Thoracic aorta (tissue), 2 donors: Measurements from ENCODE around the gene GALNT2. TPM values are rescaled to one million over a fixed set of nuclear protein-coding genes. Genes with fewer than 3 reads are reported as not detected.

Experiments
- ATAC-seq: fragments of 150-250 bp; one replicate; pipeline ENCODE4 v1.8.0; 2017; ENCODE audit warnings: low read depth; ENCODE audit not compliant: insufficient number of reproducible peaks, low FRiP score
- DNase-seq: peaks from one replicate; pipeline ENCODE4 v3.0.0-alpha.2; 2020; ENCODE audit warnings: low spot score
- H3K27ac ChIP-seq, 2 donors: fragments of 200-600 bp; sonication (generic); 1 replicate in 1 of 2; 2 replicates in 1 of 2; pipeline ENCODE4 v1.5.1; 2016; ENCODE audit warnings: mild to moderate bottlenecking in 2 of 2, moderate library complexity in 2 of 2
- H3K27me3 ChIP-seq: fragments of 200-600 bp; sonication (generic); replicated peaks from 2 replicates; pipeline ENCODE4 v1.6.0; 2016; ENCODE audit warnings: mild to moderate bottlenecking; ENCODE audit not compliant: insufficient read depth
- H3K36me3 ChIP-seq: fragments of 200-600 bp; sonication (generic); one replicate; pipeline ENCODE4 v1.5.1; 2016
- H3K4me1 ChIP-seq, 2 donors: fragments of 200-600 bp; sonication (generic); 1 replicate in 1 of 2; 2 replicates in 1 of 2; pipeline versions ENCODE4 v1.5.1 to v1.6.0; 2016; ENCODE audit warnings: low read depth in 2 of 2, mild to moderate bottlenecking in 1 of 2; ENCODE audit not compliant: control insufficient read depth in 1 of 2
- H3K4me3 ChIP-seq: fragments of 200-600 bp; sonication (generic); 2 replicates; pipeline ENCODE4 v1.5.1; 2016; ENCODE audit warnings: mild to moderate bottlenecking
- H3K9me3 ChIP-seq: fragments of 200-600 bp; sonication (generic); 2 replicates; pipeline ENCODE4 v1.5.1; 2016
- total RNA-seq, 2 donors: library from RNA; depleted of rRNA; stranded (reverse); fragments of >200 nt; gene quantifications; one replicate each; pipeline versions ENCODE4 v1.1.0 to v1.2.3, GENCODE V29; 2016
- TF ChIP-seq, protein P1 (sequence below): fragments of 200-600 bp; sonication (generic); IDR thresholded peaks from one replicate; pipeline ENCODE4 v1.5.1; 2019; ENCODE audit warnings: antibody characterized with exemption

GALNT2 gene
- total RNA-seq, 2 donors from 2014 or later: 113 to 148 TPM

DNA sequence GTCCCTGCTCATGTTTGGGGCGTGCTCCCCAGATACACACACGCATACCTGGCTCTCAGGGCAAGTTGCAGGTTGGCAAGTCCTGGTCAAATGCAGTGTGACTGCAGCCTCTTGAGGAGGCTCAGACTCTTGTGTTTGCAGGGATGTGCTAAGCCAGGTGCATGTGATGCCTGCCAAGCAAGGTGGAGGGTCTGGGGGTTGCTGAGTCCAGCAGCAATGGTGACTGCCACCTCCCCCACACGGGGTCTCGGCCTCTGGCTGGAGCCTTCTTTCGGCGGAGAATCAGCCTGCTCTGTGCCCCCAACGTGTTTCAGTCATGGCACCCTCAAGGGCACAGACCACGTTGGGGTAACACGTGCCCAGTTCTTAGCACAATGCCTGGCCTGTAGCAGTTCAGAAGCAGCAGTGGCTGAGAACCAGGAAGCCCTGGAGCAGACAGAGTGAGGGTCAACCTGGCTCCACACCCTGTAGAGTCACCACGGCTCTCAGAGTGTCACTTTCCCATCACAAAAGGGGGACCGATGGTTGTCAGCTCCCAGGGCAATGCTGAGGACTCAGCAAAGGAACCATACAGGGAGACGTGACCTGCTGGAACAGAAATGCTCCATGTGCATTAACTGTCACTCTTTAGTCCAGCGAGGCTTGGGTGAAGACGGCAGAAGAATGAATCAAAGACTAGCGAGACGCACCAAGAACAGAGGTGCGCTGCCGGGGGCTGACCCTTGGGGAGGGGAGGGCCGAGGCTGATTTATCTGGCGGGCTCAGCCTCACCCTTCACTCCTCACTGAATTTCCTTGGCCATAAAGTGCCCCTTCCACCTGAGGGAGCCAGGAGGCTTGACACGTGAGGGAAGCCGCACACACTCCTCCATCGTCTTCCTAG is 250.1 kb downstream of the GALNT2 start:
- TF ChIP-seq, protein P1, sequence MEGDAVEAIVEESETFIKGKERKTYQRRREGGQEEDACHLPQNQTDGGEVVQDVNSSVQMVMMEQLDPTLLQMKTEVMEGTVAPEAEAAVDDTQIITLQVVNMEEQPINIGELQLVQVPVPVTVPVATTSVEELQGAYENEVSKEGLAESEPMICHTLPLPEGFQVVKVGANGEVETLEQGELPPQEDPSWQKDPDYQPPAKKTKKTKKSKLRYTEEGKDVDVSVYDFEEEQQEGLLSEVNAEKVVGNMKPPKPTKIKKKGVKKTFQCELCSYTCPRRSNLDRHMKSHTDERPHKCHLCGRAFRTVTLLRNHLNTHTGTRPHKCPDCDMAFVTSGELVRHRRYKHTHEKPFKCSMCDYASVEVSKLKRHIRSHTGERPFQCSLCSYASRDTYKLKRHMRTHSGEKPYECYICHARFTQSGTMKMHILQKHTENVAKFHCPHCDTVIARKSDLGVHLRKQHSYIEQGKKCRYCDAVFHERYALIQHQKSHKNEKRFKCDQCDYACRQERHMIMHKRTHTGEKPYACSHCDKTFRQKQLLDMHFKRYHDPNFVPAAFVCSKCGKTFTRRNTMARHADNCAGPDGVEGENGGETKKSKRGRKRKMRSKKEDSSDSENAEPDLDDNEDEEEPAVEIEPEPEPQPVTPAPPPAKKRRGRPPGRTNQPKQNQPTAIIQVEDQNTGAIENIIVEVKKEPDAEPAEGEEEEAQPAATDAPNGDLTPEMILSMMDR: no peak
- Histone ChIP-seq H3K27me3 (no peaks in the 10 kb centered on the region), H3K36me3 (no peaks in the 10 kb centered on the region), H3K9me3 (no peaks in the 10 kb centered on the region), H3K27ac (no peak overlapping the region), H3K4me3 (no peak overlapping the region), H3K4me1 (no peaks in the 10 kb centered on the region)
- DNase-seq (no peak), ATAC-seq (no peak)

DNA sequence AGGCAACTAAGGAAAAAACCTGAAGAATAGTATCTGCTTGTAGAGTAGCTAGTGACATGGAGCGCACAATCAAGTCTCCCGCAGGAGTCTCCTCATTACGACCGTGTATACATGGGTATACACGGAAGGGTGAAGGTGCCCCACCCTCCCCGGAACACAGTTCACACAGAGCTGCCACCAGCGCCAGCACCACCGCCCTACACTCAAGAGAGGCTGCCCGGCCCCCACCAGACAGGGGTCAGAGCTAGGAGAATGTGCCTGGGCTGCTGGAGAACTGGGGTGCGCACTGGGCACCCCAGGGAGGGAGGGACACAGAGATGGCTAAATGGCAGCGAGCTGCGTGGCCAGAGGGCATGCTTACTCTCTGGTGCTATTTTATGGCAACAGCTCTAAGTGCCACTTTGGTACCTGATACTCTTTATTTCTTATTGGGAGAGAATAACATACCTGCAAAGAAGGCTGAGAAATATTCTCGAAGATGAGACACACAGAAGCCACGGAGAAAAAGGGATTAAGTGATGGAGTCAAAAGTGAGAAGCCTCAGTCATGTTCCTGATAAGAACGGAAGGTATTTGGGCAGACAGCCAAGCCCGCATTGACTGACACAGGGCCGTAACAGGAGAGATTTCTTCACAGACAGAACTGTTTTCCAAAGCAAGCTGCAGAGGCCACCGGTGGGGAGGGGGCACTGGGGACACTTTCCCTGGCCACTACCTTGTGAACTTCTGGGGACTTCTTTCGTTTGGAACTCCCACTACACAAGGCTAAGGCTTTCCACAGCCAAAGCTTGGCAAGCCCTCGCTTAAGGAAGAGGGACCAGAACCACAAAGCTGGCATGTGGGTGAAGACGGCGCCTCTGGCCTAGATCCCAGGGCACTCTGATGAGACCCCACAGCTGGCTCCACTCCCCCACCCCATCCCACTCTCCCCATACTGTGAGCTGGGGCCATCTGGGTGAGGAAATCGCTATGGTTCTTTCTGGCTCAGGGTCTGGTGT is 251.1 kb downstream of the GALNT2 start:
- ATAC-seq: no peak

DNA sequence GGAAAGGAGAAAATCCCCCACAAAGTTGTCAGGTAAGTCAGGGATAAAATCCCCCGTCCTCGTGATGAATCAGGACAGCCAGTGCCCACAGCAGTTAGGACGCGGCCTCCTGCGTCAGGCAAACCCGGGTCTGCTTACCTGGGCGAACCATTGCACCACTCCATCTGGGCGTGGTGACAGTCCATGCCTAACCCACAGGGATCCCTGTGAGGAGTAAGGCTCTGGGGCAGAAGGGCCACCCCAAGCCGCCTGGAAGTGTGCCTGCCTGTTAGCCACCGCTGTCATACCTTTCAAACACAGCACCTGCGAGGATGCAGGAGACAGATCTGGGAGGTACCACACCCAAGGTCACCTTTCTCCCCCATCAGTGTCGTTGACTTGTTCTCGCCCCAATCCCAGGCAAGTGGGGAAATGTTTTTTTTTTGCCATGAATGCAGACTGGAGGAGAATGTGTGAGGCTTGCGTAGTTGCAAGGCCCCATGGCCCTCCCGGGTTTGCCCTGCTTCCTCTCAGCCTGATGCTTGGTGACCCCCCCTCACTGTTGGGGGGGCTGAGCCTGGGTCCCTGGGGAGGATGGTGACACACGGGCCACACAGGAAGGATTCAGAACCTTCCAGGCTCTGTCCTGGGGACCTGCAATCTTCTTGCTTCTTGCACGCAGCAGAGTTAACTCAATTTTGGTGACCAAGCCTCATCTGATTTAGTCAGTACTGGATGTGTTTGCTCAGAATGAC is 252.1 kb downstream of the GALNT2 start:
- Histone ChIP-seq H3K9me3 (no peaks in the 10 kb centered on the region), H3K27me3 (no peaks in the 10 kb centered on the region), H3K4me3 (no peak overlapping the region), H3K4me1 (no peaks in the 10 kb centered on the region), H3K27ac (no peak overlapping the region), H3K36me3 (no peaks in the 10 kb centered on the region)
- DNase-seq: no peak
- ATAC-seq: no peak
- TF ChIP-seq, protein P1: no peak

More for the DNA sequence above, 251.1 kb downstream of the GALNT2 start:
- TF ChIP-seq, protein P1: no peak
- Histone ChIP-seq H3K4me3 (no peak overlapping the region), H3K36me3 (no peaks in the 10 kb centered on the region), H3K27me3 (no peaks in the 10 kb centered on the region), H3K4me1 (no peaks in the 10 kb centered on the region), H3K9me3 (no peaks in the 10 kb centered on the region), H3K27ac (no peak overlapping the region)
- no peak for DNase-seq

DNA sequence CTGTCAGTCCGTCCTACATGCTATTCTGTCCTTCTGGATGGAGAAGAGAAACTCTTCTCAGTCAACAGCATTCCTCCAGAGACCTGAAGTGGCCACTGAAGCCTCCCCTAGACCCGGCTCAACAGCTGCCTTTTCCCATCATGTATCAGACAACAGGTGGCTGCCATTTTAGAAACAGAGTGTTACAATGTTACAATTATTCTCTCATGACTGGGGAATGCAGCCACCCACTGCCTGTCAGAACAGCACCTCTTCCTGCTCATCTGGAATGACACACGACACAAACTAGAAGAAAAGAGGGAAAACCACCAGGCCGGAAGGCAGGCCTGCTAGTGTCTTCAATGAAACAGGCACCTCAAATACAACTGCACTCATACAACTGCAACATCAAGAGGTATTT is 253.8 kb downstream of the GALNT2 start:
- DNase-seq (no peak), ATAC-seq (no peak)
- Histone ChIP-seq H3K4me3 (no peak overlapping the region), H3K27ac (no peak overlapping the region), H3K36me3 (no peaks in the 10 kb centered on the region), H3K4me1 (no peaks in the 10 kb centered on the region), H3K9me3 (no peaks in the 10 kb centered on the region), H3K27me3 (no peaks in the 10 kb centered on the region)
- TF ChIP-seq, protein P1: no peak
